ENCODE measurements around the gene TLCD1.

GRCh38 chr17:28707339-28707720 is 18.7 kb downstream of the TLCD1 start:
- TF ChIP-seq POLR2A (IDR thresholded peaks at IDR 0.05) = no peak
- TF ChIP-seq, protein P1, sequence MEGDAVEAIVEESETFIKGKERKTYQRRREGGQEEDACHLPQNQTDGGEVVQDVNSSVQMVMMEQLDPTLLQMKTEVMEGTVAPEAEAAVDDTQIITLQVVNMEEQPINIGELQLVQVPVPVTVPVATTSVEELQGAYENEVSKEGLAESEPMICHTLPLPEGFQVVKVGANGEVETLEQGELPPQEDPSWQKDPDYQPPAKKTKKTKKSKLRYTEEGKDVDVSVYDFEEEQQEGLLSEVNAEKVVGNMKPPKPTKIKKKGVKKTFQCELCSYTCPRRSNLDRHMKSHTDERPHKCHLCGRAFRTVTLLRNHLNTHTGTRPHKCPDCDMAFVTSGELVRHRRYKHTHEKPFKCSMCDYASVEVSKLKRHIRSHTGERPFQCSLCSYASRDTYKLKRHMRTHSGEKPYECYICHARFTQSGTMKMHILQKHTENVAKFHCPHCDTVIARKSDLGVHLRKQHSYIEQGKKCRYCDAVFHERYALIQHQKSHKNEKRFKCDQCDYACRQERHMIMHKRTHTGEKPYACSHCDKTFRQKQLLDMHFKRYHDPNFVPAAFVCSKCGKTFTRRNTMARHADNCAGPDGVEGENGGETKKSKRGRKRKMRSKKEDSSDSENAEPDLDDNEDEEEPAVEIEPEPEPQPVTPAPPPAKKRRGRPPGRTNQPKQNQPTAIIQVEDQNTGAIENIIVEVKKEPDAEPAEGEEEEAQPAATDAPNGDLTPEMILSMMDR (IDR thresholded peaks at IDR 0.05) = no peak

Data from suprapubic skin (tissue), 3 donors.